SU-DHL-6 (cell line): ENCODE measurements around the gene TMEM132A.

Source experiments
- CTCF ChIP-seq: fragments of 200-600 bp; sonication (generic); IDR thresholded peaks from one replicate; pipeline ENCODE4 v1.5.1; 2017; ENCODE audit warnings: antibody characterized with exemption, mild to moderate bottlenecking, low read length, moderate library complexity; ENCODE audit not compliant: insufficient read depth, poor library complexity, severe bottlenecking
- EZH2phosphoT487 ChIP-seq: fragments of 200-600 bp; sonication (generic), shearing (Covaris generic); conservative IDR thresholded peaks from 2 replicates; pipeline ENCODE4 v1.6.1; 2018; ENCODE audit warnings: mild to moderate bottlenecking, antibody characterized with exemption, low read length, moderate library complexity, mixed read lengths

- TF ChIP-seq CTCF (no peak), EZH2phosphoT487 (no peak)
Observed at GRCh38 chr11:60939301-60939700, 15.0 kb downstream of the TMEM132A start.
